Pons (tissue), 1 donor: Measurements from ENCODE around the gene RIPK4.
A peak's percentile ranks its signal among the peaks of the same experiment; 100 is the strongest.
"Not testable (repeated sequence)": the region's sequence is repeated elsewhere in the genome, so short reads cannot be mapped to it uniquely, and the experiment has no call there.

Source experiments
- DNase-seq: peaks from one replicate; pipeline ENCODE4 v3.0.0-alpha.2; 2016; ENCODE audit warnings: low spot score

The RIPK4 gene

DNA sequence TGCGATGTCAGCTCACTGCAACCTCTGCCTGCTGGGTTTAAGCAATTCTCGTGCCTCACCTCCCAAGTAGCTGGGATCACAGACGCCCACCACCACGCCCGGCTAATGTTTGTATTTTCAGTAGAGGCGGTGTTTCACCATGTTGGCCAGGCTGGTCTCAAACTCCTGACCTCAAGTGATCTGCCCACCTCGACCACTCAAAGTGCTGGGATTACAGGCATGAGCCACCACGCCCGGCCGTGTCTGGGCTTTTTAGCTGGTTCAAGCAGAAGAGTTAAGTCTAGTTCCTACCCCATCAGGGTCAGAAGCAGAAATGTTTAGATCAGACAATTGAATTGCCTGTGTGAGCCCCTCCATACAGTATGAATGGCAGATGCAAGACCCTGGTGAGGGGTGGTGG lies 27.7 kb upstream of the RIPK4 start:
- no peak for DNase-seq

DNA sequence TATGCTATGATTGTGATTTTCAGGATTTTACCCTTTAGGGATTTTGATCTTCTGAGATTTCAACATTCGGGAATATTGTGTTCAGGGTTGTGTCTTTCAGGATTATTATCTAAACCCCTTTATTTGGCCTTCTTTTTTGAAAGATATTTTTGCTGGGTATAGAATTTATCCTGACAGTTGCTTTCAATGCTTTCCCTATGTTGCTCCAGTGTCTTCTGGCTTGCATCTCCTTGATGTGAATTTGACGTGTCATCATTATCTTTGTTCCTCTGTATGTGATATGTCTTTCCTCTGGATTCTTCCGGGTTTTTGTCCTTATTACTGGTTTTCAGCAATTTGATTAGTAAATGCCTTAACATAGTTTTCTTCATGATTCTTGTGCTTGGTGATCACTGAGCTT lies 25.9 kb upstream of the RIPK4 start:
- DNase-seq, result no peak

DNA sequence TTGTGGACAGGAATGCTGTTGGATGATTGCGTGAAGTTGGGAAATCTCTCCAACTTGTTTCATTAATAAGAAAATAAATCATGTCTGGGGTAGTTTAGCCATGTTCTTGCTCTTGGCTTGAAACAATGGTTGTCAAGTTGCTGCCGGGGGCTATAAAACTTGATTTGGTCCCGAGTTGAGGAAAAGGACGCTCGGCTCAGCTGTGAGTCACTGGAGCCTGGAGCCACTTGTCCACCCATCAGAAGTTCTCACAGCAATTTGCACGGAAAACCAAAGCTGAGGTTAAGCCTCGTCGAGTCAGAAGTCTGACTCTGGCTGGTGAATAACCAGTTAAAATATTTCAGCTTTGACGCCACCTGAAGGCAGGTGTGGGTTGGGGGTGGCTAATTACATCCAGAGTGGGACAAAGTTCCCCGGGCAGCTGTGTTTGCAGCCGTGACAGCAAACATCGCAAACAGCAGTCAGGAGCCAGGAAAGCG lies 19.7 kb upstream of the RIPK4 start:
- DNase-seq, result no peak

DNA sequence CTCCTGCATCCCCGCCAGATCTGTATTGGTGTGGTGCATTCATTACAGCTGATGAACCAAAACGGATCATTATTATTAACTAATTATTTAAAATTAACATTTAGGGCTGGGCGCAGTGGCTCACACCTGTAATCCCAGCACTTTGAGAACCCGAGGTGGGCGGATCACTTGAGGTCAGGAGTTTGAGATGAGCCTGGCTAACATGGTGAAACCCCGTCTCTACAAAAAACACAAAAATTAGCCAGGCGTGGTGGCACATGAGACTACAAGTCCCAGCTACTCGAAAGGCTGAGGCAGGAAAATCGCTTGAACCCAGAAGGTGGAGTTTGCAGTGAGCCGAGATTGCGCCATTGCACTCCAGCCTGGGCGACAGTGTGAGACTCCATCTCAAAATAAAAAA lies 18.4 kb upstream of the RIPK4 start:
- not testable (repeated sequence) for DNase-seq

DNA sequence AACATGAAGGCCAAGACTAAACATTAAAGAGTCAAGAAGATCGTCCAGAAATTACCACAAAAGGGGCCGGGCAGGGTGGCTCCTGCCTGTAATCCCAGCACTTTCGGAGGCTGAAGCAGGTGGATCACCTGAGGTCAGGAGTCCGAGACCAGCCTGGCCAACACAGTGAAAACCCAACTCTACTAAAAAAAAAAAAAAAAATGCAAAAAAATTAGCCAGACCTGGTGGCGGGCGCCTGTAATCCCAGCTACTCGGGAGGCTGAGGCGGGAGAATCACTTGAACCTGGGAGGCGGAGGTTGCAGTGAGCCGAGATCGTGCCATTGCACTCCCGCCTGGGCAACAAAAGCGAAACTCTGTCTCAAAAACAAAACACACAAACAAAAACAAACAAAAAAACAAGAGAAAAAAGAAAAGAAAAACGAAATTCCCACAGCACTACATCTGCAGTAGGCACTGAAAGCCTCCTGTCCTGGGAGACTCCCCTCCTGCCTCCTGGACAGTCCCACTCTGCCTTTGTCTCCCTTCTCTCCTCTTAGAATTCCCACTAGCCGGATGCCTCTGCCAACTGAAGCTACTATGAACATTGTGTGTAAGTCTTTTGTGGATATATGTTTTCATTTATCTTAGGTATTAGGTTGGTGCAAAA lies 17.7 kb upstream of the RIPK4 start:
- DNase-seq, result no peak

DNA sequence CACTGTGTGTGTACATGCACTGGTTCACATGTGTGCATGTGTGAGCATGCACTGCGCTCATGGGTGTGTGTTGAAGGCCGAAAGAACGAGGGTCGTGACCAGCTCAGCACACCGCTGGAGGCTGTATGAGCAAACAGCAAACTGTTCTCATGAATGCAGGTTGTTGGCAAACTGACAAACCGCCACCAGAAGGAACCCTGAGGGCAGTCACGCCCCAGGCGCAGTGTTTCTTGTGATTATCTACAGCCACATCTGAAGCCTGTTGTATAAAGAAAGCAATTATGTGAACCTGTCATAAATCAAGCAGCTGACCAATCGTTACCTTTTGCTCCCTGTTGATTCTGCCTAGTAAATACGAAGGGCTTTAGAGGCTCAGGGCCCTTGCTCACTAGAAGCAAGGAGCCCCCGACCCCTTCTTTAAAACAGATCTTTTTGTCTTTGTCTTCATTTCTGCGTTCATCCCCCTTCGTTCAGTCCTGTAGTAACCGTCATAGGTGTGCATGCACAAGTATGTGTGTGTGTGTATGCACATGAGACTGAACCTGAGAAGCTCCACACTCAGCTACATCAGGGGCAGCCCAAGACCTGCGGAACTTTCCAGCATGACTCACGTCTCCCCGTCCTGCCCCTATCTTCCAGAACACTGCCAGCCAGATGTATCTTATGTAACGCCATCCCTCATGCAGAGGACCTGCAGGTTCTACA lies 16.8 kb upstream of the RIPK4 start:
- no peak for DNase-seq

DNA sequence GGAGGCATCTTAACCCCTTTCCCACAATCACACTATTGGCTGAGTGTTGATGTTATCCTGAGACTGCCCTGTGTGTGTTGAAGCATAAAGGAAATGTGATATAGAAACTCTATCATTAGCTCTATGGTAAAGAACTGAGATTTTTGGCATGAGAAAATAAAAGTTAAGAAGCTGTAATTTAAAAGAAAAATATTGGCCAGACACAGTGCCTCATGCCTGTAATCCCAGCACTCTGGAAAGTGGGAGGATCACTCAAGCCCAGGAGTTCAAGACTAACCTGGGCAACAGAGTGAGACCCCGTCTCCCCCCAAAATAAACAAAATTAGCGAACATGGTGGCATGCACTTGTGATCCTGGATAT lies 14.2 kb upstream of the RIPK4 start:
- no peak for DNase-seq

DNA sequence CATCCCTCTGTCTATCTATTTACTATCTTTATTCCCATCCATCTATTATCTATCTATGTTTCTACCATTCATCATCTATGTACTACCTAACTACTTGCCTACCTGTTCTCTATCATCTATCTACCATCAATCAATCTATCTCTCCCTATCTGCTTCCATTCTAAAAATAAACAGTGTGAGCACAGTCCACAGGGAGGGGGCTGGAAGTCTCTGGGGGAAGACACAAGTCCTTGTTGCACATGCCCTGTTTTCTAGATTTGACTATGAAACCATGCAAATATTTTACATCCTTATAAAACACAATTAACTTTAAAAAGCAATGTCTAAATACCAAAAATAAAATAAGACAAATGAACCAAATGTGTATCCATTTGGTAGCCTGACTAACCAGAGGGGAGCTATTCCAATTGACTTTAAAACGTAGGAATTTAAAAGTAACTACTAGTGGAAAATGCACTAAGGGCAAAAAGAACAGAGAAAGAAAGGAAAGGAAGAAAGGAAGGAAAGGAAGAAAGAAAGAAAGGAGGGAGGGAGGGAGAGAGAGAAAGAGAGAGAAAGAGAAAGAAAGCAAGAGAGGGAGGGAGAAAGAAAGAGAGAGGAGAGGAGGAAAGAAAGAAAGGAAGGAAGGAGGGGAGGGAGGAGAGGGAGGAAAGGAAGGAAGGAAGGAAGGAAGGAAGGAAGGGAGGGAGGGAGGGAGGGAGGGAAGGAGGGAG lies 13.6 kb upstream of the RIPK4 start:
- DNase-seq, result no peak

DNA sequence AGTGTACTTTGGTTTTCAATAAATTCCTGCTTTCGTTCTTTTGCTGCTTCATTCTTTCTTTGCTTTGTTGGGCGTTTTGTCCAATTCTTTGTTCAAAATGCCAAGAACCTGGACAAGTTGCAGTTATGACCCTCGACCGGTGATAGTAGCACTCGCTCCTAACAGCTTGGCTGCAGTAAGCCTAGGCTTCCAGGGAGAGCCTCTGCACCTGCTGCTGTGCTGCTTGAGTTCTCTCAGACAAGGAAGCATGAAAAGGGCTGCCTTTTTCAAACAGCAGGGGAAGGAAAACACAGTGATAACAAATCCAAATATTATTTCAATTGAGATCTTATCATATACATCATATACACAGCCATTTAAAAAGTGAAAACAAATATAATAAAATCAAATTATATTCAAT lies 12.8 kb upstream of the RIPK4 start:
- no peak for DNase-seq

DNA sequence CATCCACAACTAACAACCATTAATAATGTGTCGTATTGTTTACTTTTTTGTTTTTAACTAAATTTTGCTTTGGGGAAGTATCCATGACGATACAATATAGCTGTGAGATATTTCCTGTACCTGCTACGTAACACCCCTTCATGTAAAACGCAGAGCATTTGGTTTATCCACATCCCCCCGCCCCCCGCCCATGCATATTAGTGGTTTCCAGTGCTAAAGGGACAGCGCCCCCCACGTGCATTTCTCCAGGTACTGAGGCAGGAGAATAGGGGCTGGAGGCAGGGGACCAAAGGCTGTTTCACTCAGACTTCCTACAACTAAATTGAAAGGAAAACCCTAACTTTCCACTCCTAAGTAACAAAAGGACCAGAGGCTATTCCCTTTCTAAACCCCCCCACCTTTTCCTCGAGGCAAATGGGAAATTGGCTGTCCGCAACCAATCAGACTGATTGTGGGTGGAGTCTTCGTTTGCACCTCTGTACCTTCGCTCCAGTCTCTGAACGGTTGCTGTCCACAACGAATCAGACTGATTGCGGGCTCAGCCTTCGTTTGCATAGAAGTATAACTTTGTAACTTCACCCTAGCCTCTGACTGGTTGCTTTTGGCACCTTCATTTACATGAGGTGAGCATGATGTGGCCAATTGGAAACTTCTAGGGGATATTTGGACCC lies 12.2 kb upstream of the RIPK4 start:
- DNase-seq, result no peak

DNA sequence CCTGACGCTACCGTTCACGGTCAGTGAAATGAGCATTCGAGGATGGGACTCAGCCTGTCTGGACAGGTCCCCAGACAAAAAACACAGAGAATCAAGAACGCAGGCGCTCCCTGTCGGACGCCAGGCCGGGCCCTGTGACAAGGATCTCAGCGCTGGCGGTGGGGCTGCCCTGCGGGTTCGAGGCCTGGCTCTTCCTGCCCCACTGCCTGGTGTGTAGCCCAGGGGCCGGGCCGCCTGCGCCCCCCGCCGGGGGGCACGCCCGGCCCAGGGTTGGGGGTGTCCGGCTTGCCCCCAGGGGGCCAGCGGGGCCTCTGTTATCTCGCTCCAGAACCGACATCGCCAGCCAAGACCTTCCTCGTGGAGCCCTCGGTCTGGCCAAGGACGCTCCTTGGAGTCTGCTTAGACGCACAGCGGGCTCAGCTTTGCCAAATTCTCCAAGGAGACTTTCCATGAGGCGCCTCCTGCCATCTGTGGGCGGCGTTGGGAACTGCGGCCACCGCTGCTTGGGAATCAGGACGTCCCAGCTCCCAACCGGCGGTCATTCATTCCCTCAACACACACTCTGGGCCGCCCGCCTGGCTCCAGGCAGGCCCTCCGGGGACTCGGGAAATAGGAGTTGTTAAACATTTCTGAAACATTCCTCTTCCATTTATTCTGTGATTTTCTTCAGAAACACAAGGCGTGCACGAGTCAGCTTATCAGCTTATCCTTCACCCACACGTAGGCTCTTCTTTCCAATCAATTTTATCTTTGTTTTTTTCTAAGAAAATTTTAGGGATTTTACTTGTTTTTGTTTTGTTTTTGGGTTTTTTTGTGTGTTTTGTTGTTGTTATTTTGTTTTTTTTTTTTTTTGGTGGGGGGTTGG lies 11.3 kb upstream of the RIPK4 start:
- DNase-seq, result peak; percentile 57

DNA sequence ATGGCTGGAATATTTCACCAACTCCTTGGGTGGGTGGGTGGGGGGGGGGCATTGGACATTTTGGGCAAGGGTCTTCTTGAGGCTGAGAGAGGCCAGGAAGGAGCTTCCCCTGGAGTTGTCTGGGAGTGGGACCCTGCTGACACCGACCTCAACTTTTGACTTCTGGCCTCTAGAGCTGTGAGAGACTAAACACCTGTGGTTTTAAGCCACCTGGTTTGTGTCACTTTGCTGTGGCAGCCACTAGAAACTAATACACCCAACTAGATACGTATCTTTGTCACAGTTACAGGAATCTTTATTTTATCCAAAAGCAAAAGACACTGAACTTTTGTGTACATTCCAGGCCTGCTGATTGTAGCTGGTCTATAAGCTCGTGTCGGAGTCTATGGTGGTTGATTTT lies 9.9 kb upstream of the RIPK4 start:
- no peak for DNase-seq

DNA sequence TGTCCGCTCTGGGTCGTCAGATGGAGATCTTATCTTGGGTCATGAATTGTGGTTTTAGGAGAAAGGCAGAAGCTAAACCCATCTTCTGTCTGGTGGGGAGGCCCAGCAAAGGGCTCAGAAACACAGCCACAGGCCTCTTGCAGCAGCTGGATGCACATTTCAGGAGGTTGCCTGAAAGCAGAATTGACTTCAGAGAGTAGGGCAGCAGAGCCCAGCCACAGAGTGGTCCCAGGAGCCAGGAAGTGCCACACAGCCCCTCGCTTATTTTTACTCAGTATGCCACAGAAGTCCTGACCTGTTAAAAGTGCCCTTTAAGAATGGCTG lies 8.3 kb upstream of the RIPK4 start:
- DNase-seq, result no peak

DNA sequence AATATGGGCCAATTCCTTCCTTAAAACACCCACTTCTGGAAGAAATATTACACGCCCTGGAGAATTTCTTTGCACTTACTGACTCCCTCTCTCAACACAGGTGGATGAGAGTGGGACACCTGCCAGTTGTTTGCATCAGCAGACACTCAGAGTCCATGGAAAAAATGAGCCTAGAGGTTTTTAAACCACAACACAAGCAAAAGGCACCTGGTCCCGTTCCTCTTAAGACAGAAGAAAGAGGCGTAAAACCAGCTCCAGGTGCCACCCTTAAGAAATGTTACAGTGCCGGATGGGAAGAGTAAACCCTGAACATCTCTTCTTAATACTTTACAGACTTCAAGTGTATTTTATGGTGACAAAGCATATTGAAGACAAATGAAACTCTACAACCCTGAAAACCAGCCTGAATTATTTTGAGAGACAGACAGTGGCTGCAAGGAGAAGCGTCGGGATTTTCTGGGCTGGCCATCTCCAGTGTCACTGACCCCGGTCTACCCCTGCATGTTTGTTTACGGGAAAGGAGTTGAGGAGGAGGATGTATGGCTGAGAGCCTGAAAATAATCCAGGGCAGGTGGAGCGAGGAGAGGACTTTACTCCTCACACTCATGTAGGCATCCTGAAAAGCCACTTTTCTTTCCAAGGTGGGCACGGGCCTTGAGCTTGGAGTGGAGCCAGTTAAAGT lies 7.8 kb upstream of the RIPK4 start:
- no peak for DNase-seq

DNA sequence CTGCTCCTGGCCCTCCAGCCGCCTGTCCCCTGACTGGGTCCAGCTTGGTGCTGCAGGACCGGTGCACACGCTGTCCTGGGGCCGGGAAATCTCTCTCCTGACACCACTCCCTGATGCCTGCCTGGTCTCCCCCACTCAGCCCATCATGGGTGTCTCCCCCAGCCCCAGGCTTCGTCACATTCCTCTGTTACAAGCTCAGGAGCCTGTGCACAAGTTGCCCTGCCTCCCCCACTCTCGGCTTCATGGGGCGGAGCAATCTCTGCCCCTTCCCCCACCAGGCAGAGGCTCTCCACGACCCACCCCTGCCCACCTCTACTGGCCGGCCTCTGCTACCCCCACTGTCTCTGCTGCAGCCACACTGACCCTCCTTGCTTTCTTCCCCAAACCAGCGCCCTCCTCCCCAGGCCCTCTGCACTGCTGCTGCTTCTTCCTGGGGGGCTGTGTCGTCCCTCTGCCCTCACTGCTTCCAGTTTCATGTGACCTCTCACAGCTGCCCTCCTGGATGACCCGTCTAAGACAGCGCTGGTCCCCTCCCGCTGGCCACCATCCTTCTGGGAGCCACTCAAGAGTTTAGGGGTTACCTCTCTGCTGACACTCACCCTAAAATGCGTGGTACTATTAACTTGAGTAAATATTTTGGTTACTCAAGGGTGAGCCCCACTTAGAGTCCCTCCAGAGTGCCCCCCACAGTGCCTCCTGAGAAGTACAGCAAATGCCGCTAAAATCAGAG lies 5.7 kb upstream of the RIPK4 start:
- no peak for DNase-seq

DNA sequence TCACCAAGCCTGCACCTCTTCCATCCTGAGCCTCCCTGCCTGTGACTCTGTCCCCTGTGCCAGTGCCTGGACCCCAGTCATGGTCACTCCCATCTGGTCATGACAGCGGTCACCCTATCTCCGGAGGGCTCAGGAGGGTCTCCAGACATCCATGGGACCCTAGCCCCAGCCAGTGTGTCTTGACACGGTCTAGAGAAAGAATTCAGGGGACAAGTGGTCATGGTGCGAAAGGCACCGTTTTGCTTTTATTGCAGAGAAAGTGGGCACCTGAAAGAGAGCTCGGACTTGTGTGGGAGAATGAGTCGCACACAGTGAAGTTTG lies 4.7 kb upstream of the RIPK4 start:
- DNase-seq, result no peak

DNA sequence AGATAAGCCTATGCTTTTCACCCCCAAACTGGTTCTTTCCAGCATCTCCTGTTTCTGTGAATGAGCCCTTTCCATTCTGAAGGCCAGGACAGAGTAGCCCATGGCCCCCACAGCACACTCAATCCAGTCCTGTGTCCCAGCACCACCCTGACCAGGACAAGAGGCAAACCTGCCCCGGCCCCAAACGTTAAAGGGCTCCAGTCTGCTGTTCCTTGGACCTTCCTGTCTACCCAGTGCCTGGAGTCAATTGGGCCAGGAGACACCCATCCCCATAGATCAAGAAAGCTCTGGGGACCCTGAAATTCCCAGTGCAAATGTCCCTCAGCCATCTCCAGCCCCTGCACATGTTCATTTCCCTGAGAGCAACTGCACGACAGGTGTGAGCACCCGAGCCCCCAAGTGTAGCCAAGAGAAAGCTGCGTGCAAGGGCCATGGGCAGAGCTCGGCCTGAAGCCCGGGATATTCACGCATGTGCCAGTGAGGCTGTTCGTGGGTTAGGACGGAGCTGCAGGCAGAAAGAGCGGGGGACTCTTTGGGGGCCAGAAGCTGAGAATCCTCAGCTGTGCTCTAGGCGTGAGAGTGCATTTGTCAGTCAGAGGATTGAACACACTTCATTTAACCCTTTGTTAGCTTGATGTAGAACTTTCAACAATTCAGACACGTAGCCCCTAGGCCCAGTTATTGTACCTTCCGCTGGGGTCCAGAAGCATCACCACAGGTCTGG lies 4.2 kb upstream of the RIPK4 start:
- no peak for DNase-seq

DNA sequence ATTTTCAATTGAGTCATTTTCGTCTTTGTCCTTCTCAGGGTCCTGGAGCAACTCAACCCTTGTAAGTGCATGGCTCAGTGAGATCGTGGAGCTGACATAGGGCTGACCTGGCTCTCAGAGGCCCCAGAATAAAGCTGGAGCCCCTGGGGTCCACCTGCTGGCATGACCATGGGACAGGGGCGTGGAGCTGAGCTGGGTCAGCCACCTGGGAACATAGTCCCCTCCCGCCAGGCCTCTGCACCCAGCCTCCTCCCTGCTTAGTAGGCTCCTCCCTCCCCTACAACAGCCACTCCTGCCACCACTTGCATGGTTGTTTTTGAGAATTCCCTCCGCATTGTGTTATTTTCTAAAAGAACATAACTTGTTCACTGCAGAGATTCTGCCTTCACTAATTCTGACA lies 3.1 kb upstream of the RIPK4 start:
- no peak for DNase-seq

DNA sequence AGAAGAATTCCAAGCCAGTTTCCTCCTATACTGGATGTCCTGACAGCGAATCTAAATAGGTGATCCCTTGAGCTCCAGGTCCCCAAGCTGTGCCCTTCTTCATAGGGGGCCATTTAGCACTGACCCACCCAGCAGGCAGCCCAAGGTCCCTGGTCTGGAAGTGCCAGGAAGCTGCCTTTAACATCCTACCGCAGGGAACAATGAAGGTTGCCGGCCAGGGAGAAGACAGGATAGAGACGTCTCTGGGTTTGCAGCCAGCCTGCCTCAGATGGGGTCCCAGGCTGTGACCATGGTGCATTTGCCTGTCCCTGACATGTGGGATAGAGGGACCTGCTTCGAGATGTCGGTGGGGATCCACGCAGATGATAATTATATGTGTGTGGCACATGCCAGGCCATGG lies 2.7 kb upstream of the RIPK4 start:
- no peak for DNase-seq

DNA sequence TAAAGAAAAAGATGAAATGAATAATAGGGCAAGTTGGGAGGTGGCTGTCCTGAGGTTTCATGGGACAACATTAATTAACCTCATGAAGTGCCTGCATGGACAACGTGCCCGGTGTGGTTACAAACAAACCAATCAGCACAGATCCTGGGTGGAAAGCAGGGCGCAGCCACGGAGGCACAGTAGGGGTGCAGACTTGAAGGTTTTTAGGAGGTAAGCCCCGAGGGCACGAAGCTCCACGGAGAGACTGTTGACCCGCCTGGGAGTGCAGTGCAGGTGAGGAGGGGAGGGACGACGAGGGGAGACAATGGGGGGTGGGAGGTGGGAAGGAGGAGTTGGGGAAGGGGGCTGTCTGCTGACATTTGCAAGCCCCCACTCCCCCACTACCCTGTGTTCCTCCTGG lies 2.3 kb upstream of the RIPK4 start:
- no peak for DNase-seq
